NT2/D1 (cell line): ENCODE data around the gene TADA1.

ENCODE experiments used
- DNase-seq: peaks from one replicate; pipeline ENCODE4 v3.0.0-alpha.2; 2011; ENCODE audit warnings: low read depth, low spot score
- H3K27me3 ChIP-seq: 2 replicates; pipeline ENCODE4 v1.6.0; 2011; ENCODE audit warnings: mild to moderate bottlenecking; ENCODE audit not compliant: insufficient read length, insufficient read depth
- H3K36me3 ChIP-seq: 2 replicates; pipeline ENCODE4 v1.6.1; 2011; ENCODE audit warnings: mild to moderate bottlenecking, low read length, mixed read lengths; ENCODE audit not compliant: insufficient read depth, insufficient read length
- H3K4me1 ChIP-seq: 2 replicates; pipeline ENCODE4 v1.5.1; 2011; ENCODE audit not compliant: insufficient read depth, insufficient read length
- H3K4me3 ChIP-seq: 2 replicates; pipeline ENCODE4 v1.5.1; 2011; ENCODE audit warnings: low read depth; ENCODE audit not compliant: insufficient read length
- H3K9ac ChIP-seq: 2 replicates; pipeline ENCODE4 v1.6.0; 2011; ENCODE audit warnings: low read depth; ENCODE audit not compliant: insufficient read length
- H3K9me3 ChIP-seq: 2 replicates; pipeline ENCODE4 v1.5.1; 2011; ENCODE audit warnings: mild to moderate bottlenecking, low read length; ENCODE audit not compliant: insufficient read depth
- SUZ12 ChIP-seq: IDR thresholded peaks from 2 replicates; pipeline ENCODE4 v1.6.1; 2011; ENCODE audit not compliant: insufficient read length, insufficient read depth; ENCODE audit errors: extremely low read depth
- YY1 ChIP-seq: IDR thresholded peaks from 2 replicates; pipeline ENCODE4 v1.6.1; 2011; ENCODE audit not compliant: insufficient read length, insufficient read depth
- ZNF274 ChIP-seq: IDR thresholded peaks from 2 replicates; pipeline ENCODE4 v1.6.1; 2011; ENCODE audit warnings: mild to moderate bottlenecking, low read depth, low read length

TADA1 gene, protein sequence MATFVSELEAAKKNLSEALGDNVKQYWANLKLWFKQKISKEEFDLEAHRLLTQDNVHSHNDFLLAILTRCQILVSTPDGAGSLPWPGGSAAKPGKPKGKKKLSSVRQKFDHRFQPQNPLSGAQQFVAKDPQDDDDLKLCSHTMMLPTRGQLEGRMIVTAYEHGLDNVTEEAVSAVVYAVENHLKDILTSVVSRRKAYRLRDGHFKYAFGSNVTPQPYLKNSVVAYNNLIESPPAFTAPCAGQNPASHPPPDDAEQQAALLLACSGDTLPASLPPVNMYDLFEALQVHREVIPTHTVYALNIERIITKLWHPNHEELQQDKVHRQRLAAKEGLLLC

DNA sequence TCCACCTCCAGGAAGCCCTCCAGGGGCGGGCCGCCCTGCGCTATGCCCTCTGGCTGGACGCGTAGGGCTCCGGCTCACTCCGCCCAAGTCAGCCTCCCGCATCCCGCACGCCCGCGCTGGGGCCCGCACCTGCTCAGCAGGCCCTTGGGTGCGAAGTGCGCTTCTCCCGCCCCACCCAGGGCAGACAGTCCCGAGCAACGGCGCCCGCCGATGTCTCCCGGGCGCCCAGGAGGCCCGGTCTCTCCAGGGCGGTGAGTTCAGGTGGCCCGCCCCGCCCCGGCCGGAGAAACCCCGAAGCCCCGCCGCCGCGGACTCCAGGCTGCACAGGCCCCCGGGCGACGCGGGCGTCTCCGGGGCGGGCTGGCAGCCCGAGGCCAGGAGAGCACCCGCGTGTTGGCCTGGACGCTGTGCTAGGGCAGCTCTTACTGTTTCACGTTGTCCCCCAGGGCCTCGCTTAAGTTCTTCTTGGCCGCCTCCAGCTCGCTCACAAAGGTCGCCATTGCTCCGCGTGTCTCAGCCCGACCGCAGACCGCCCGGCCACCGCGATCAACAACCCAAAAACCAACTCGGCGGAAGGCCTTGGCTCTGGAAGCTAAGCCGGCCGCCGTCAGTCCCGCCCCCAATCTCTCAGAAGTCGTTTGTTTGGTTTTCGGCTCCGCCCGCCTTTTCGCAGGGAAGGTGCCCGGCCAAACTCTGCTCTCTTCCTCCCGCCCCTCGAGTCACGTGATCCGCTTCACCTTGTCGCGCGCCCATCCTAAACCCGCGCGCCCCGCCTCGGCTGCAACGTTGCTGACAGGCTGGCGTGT is at the start of gene TADA1:
TSS of gene TADA1 (minus strand) at position 531 of the 806 bp plus-strand sequence. CDS start at position 500, 31 bp downstream.
- no peak for TF ChIP-seq SUZ12
- TF ChIP-seq YY1: peak; percentile 74
- H3K4me3 ChIP-seq: peak within 1 kb of the TSS; percentile 98
- peak within 1 kb of the TSS; percentile 98 for H3K9ac ChIP-seq
- peak; percentile 100 for DNase-seq
- H3K27me3 ChIP-seq: no peaks in the 10 kb centered on the region
- no peaks in the 10 kb centered on the region for H3K4me1 ChIP-seq
- H3K36me3 ChIP-seq: peaks cover 16% of the 10 kb centered on the region
- peaks cover 8% of the 10 kb centered on the region for H3K9me3 ChIP-seq

DNA sequence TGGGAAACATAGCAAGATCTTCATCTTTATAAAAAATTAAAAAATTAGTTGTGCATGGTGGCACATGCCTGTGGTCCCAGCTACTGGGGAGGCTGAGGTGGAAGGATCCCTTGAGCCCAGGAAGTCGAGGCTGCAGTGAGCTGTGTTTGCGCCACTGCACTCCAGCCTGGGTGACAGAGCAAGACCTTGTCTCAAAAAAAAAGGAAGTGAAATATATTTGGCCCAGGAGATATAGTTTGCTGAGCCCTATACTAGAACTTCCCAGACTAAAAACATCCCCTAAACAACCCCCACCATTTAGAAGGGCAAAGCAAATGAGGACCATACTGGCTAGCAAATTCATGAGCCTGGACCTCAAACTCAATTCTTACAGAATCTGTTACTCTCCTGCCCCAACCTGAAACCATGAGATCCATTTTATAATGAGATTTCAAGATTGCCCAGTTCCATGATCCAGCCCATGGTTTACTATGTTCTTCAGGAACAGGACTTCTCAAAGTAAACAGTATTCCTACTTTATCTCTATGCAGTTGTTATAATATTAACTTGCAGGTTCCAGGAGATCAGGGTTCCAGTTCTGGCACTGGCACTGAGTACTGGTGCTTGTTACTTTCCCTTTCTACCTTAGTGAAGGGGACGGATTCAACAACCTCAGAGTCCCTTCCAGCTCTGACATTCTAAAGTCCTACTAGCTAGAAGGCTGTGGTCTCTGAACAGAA is 48.9 kb upstream of the TADA1 start:
- H3K9ac ChIP-seq: no peak overlapping the region
- peaks cover 2% of the 10 kb centered on the region for H3K4me1 ChIP-seq
- no peak overlapping the region for H3K4me3 ChIP-seq
- no peaks in the 10 kb centered on the region for H3K27me3 ChIP-seq
- H3K9me3 ChIP-seq: peaks cover 11% of the 10 kb centered on the region; the same call in 1 of the 2 replicates
- H3K36me3 ChIP-seq: peaks cover 3% of the 10 kb centered on the region
- no peak for DNase-seq
- TF ChIP-seq YY1: no peak
- no peak for TF ChIP-seq ZNF274
- TF ChIP-seq SUZ12: no peak

DNA sequence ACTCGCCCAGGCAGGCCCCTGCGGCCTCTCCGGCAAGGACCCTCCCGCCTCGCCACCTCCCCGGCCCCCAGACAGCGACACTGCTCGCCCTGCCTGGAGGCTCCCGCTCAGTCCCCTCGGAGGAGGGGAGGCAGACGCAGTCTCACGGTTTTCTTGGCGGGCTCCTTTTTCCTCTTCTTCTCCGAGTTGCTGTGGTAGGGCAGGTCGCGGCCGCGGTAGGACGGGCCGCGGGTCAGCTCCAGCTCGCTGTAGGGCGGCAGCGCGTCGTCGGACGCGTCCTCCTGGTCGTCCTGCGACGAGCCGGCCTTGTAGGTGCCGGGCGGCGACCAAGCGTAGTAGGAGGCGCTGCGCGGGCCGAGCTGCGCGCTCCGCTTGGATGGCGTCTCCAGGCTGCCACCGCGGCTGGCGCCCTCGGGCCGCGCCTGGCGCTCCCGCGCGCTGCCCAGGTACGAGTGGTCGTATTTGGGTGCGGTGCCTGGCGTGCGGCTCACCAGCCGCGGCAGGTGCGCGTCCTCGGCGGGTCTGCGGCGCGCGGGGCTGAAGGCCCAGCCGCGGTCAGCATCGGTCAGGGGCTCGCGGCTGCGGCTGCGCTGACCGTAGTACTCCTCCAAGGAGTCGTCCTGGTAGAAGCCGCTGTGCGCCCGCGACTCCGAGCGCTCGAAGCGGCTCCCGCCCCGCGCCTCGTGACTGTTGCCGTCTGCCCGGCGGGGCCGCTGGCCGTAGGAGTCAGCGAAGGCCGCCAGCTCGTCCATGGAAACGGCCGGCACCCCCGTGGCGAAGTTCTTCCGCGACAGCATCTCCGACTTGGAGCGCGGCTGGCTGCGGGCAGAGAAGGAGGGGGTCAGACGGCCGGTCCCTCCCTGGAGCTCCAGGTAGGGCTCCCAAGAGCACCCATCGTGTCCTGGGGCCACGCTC is 44.8 kb upstream of the TADA1 start:
- H3K4me1 ChIP-seq: no peaks in the 10 kb centered on the region
- DNase-seq: no peak
- H3K9me3 ChIP-seq: no peaks in the 10 kb centered on the region; the same call in 1 of the 2 replicates
- no peak overlapping the region for H3K4me3 ChIP-seq
- TF ChIP-seq ZNF274: no peak
- TF ChIP-seq YY1: no peak
- TF ChIP-seq SUZ12: no peak
- H3K27me3 ChIP-seq: no peaks in the 10 kb centered on the region
- H3K36me3 ChIP-seq: peaks cover 2% of the 10 kb centered on the region
- no peak overlapping the region for H3K9ac ChIP-seq

DNA sequence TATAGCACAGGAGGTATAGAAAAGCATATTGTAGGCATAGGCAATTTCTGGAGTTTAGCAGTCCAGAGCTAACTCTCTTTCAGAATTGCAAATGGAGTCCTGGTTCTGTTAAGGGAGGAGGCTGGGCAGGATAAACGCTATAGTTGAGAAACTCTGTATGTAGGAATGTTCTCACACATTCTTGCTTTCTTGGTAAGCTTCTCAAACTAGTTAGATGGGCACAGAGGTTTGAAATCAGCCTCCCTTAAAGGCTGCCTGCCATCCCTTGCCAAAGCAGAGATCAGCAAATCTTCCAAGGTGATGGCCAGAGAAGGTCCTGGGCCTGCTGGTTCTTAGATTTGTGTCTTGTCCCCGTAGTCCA is 42.9 kb upstream of the TADA1 start:
- no peak for TF ChIP-seq SUZ12
- TF ChIP-seq YY1: no peak
- TF ChIP-seq ZNF274: no peak
- Histone ChIP-seq H3K9ac (no peak overlapping the region), H3K27me3 (no peaks in the 10 kb centered on the region), H3K36me3 (peaks cover 2% of the 10 kb centered on the region), H3K4me1 (peaks cover 2% of the 10 kb centered on the region), H3K4me3 (no peak overlapping the region), H3K9me3 (no peaks in the 10 kb centered on the region; the same call in 1 of the 2 replicates)
- DNase-seq: no peak

DNA sequence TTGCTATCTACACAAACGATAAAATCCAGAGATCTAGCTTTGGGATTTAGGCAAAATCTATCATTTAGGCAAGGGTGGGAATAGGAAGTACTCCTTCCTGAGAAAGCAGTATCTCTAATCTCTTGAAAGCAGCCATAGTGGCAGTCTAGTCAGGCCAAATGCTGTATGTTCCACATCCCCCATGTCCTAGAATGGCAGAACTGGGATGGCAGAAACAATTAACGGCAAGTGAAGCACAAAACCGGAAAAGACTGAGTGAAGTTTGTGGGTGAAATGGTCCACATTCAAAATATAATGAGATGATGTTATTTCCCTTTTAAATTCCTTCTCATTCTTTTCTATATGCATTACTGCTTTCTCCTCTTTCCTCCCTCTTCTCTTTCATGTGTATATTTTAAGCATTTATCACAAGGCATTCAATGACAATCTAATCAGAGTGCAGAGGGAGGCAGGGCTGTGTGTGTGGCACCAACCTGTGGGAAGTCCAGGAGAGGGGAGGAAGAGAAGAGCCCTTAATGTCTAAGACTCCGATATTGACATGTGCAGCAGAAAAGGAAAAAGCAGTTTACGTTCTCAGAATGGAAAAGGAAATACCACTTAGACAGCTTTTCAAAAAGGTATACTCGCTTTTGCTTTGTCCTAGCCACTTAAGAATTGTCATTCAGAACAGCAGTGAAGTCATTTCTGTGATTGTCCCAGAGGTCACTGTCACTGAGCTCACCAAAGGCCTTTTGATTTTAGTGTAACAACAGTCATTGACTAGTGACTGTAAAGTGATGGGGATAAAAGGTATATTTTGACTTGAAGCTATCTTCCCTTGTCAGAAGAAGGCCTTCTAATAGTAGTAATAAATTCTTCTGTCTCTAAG is 42.3 kb upstream of the TADA1 start:
- H3K9me3 ChIP-seq: no peaks in the 10 kb centered on the region; the same call in 1 of the 2 replicates
- H3K4me1 ChIP-seq: peaks cover 2% of the 10 kb centered on the region
- no peak for DNase-seq
- H3K27me3 ChIP-seq: no peaks in the 10 kb centered on the region
- no peak overlapping the region for H3K9ac ChIP-seq
- TF ChIP-seq SUZ12: no peak
- H3K4me3 ChIP-seq: no peak overlapping the region
- H3K36me3 ChIP-seq: peaks cover 2% of the 10 kb centered on the region

DNA sequence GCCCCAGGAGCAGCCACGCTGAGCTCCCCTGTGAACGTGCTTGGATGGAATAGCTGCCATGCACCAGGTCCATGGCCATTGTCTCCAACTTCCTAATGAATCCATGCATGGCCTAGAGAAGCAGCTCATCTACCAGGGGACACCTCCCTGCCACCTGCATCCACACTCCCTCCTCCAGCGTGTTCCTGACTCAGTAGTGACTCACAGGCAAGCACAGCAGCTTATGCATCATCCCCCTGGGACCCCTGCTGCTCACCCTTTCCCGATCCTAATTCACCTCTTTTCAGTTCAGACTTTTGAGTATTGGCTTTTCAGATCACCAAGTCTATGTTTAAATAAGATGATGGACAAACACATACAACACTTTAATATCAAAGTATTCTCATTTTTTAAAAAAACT is 39.9 kb upstream of the TADA1 start:
- Histone ChIP-seq H3K36me3 (peaks cover 2% of the 10 kb centered on the region), H3K4me1 (peaks cover 2% of the 10 kb centered on the region), H3K9me3 (peaks cover 13% of the 10 kb centered on the region), H3K4me3 (no peak overlapping the region), H3K27me3 (no peaks in the 10 kb centered on the region), H3K9ac (no peak overlapping the region)
- TF ChIP-seq ZNF274: no peak
- TF ChIP-seq YY1: no peak
- no peak for TF ChIP-seq SUZ12
- no peak for DNase-seq
